ENCODE measurements around the gene PNLIPRP2. TPM values are rescaled to one million over a fixed set of nuclear protein-coding genes. Genes with fewer than 3 reads are reported as not detected.

PNLIPRP2 gene
- total and polyA plus RNA-seq, 2 donors (not counting 1 experiment from before 2014, with no cell fraction given), result not detected

DNA sequence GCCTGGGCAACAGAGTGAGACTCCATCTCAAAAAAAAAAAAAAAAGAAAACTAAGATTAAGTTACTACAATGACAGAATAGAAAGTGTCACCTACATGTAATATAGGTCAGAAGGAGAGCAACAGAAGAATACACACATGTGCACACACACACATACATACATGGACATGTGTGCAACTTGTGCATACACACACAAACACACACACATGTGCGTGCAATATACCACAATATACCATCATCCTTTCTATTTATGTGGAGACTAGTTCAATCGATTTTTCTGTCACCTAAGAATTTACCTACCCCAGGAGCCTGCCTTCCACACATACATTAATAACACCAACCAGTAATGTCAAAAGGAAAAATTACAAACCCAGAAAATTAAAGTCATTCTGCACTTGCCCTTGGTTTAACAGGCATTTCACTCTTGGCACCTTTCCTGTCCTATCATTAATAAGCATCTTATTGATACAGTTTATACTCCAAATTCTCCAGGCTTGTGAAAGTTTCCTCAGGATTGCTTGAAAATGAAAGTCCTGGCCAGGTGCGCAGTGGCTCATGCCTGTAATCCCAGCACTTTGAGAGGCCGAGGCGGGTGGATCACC is 27.5 kb upstream of the PNLIPRP2 start:
- H3K27me3 ChIP-seq (ENCODE audit: control insufficient read depth, insufficient read depth, low read length), result no peaks in the 10 kb centered on the region
- H3K9me3 ChIP-seq (ENCODE audit: control insufficient read depth, insufficient read depth, low read depth, low read length), result no peaks in the 10 kb centered on the region
- no peak overlapping the region for H3K9ac ChIP-seq (ENCODE audit: insufficient read depth, low read length)
- TF ChIP-seq, protein P1, sequence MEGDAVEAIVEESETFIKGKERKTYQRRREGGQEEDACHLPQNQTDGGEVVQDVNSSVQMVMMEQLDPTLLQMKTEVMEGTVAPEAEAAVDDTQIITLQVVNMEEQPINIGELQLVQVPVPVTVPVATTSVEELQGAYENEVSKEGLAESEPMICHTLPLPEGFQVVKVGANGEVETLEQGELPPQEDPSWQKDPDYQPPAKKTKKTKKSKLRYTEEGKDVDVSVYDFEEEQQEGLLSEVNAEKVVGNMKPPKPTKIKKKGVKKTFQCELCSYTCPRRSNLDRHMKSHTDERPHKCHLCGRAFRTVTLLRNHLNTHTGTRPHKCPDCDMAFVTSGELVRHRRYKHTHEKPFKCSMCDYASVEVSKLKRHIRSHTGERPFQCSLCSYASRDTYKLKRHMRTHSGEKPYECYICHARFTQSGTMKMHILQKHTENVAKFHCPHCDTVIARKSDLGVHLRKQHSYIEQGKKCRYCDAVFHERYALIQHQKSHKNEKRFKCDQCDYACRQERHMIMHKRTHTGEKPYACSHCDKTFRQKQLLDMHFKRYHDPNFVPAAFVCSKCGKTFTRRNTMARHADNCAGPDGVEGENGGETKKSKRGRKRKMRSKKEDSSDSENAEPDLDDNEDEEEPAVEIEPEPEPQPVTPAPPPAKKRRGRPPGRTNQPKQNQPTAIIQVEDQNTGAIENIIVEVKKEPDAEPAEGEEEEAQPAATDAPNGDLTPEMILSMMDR (conservative IDR thresholded peaks at IDR 0.05 in 1 of 2, IDR thresholded peaks at IDR 0.05 in 1 of 2; ENCODE audit: low read depth in 1 of 2, low read length in 2 of 2), result no peak
- TF ChIP-seq EZH2 (IDR thresholded peaks at IDR 0.05; ENCODE audit: low read length, missing control alignments), result no peak
- no peaks in the 10 kb centered on the region for H3K36me3 ChIP-seq (ENCODE audit: control insufficient read depth, insufficient read depth, low read length)
- no peak for DNase-seq (ENCODE audit: low read depth in 2 of 2)
- no peaks in the 10 kb centered on the region for H4K20me1 ChIP-seq (ENCODE audit: control insufficient read depth, extremely low read depth, insufficient read depth, low read length)
- H3K27ac ChIP-seq (ENCODE audit: insufficient read depth, low read length), result no peak overlapping the region
- H3K4me1 ChIP-seq (ENCODE audit: control insufficient read depth, extremely low read depth, insufficient read depth, low read length), result no peaks in the 10 kb centered on the region
- no peak overlapping the region for H3K4me2 ChIP-seq (ENCODE audit: extremely low read depth, insufficient read depth, low read length)
- H2AFZ ChIP-seq (ENCODE audit: low read length), result no peak overlapping the region
- H3K79me2 ChIP-seq (ENCODE audit: control insufficient read depth, insufficient read depth, low read length), result no peaks in the 10 kb centered on the region
- no peak overlapping the region for H3K4me3 ChIP-seq (replicated peaks in 1 of 4; ENCODE audit: control extremely low read depth in 1 of 4, insufficient read depth in 1 of 4, low read depth in 3 of 4, low read length in 4 of 4)

GRCh38 chr10:116594525-116595035 is 26.2 kb upstream of the PNLIPRP2 start:
- Histone ChIP-seq H3K27ac (ENCODE audit: insufficient read depth, low read length) (no peak overlapping the region), H3K79me2 (ENCODE audit: control insufficient read depth, insufficient read depth, low read length) (no peaks in the 10 kb centered on the region), H3K27me3 (ENCODE audit: control insufficient read depth, insufficient read depth, low read length) (no peaks in the 10 kb centered on the region), H3K4me3 (replicated peaks in 1 of 4; ENCODE audit: control extremely low read depth in 1 of 4, insufficient read depth in 1 of 4, low read depth in 3 of 4, low read length in 4 of 4) (no peak overlapping the region), H3K9me3 (ENCODE audit: control insufficient read depth, insufficient read depth, low read depth, low read length) (no peaks in the 10 kb centered on the region), H3K36me3 (ENCODE audit: control insufficient read depth, insufficient read depth, low read length) (no peaks in the 10 kb centered on the region), H4K20me1 (ENCODE audit: control insufficient read depth, extremely low read depth, insufficient read depth, low read length) (no peaks in the 10 kb centered on the region), H2AFZ (ENCODE audit: low read length) (no peak overlapping the region), H3K9ac (ENCODE audit: insufficient read depth, low read length) (no peak overlapping the region), H3K4me2 (ENCODE audit: extremely low read depth, insufficient read depth, low read length) (no peak overlapping the region), H3K4me1 (ENCODE audit: control insufficient read depth, extremely low read depth, insufficient read depth, low read length) (no peaks in the 10 kb centered on the region)
- DNase-seq (ENCODE audit: low read depth in 2 of 2), result no peak
- no peak for TF ChIP-seq EZH2 (IDR thresholded peaks at IDR 0.05; ENCODE audit: low read length, missing control alignments)
- TF ChIP-seq, protein P1 (conservative IDR thresholded peaks at IDR 0.05 in 1 of 2, IDR thresholded peaks at IDR 0.05 in 1 of 2; ENCODE audit: low read depth in 1 of 2, low read length in 2 of 2), result no peak

DNA sequence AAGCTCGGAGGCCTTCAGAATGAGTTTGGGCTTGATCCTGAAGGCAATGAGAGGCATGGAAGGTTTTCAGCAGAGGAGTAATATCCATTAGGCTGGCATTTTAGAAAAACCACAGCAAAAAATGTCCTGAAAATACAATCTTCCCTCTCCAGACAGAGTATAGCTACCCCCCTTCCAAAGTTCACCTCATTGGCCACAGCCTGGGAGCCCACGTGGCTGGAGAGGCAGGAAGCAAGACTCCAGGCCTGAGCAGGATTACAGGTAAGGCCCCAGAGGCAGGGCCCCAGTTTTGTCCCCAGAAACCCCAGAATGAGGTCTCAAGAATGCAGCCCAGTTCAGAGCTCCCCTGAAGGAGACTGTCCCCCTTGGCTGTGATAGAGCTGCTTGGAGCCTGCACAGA is 24.7 kb upstream of the PNLIPRP2 start:
- DNase-seq (ENCODE audit: low read depth in 2 of 2), result no peak
- TF ChIP-seq, protein P1 (conservative IDR thresholded peaks at IDR 0.05 in 1 of 2, IDR thresholded peaks at IDR 0.05 in 1 of 2; ENCODE audit: low read depth in 1 of 2, low read length in 2 of 2), result no peak
- TF ChIP-seq EZH2 (IDR thresholded peaks at IDR 0.05; ENCODE audit: low read length, missing control alignments), result no peak
- Histone ChIP-seq H3K27ac (ENCODE audit: insufficient read depth, low read length) (no peak overlapping the region), H3K4me2 (ENCODE audit: extremely low read depth, insufficient read depth, low read length) (no peak overlapping the region), H4K20me1 (ENCODE audit: control insufficient read depth, extremely low read depth, insufficient read depth, low read length) (no peaks in the 10 kb centered on the region), H3K79me2 (ENCODE audit: control insufficient read depth, insufficient read depth, low read length) (no peaks in the 10 kb centered on the region), H2AFZ (ENCODE audit: low read length) (no peak overlapping the region), H3K4me3 (replicated peaks in 1 of 4; ENCODE audit: control extremely low read depth in 1 of 4, insufficient read depth in 1 of 4, low read depth in 3 of 4, low read length in 4 of 4) (no peak overlapping the region), H3K9me3 (ENCODE audit: control insufficient read depth, insufficient read depth, low read depth, low read length) (no peaks in the 10 kb centered on the region), H3K27me3 (ENCODE audit: control insufficient read depth, insufficient read depth, low read length) (no peaks in the 10 kb centered on the region), H3K9ac (ENCODE audit: insufficient read depth, low read length) (no peak overlapping the region), H3K36me3 (ENCODE audit: control insufficient read depth, insufficient read depth, low read length) (no peaks in the 10 kb centered on the region), H3K4me1 (ENCODE audit: control insufficient read depth, extremely low read depth, insufficient read depth, low read length) (no peaks in the 10 kb centered on the region)

Measured in fibroblast of lung (primary cell).